ENCODE measurements around the gene CSTF3. TPM values are rescaled to one million over a fixed set of nuclear protein-coding genes. Genes with fewer than 3 reads are reported as not detected.
"Not testable (repeated sequence)": the region's sequence is repeated elsewhere in the genome, so short reads cannot be mapped to it uniquely, and the experiment has no call there.

CSTF3 gene
- polyA plus RNA-seq, 2 donors = 14.8 to 30.4 TPM

- no peak overlapping the region for H3K27ac ChIP-seq (ENCODE audit: low read depth in 2 of 2, low read length in 1 of 2)
- H3K9me3 ChIP-seq (ENCODE audit: control insufficient read depth in 2 of 2, insufficient read depth in 1 of 2, low read depth in 1 of 2, low read length in 1 of 2) = peaks cover 0 to 2% of the 10 kb centered on the region in 2 donors
- H3K4me3 ChIP-seq (ENCODE audit: low read depth in 1 of 2, low read length in 2 of 2) = no peak overlapping the region
- no peaks in the 10 kb centered on the region for H3K4me1 ChIP-seq (ENCODE audit: control insufficient read depth in 2 of 2, insufficient read depth in 2 of 2, low read length in 1 of 2)
- H3K27me3 ChIP-seq (ENCODE audit: control insufficient read depth in 1 of 2, insufficient read depth in 2 of 2, low read length in 2 of 2) = peaks cover 0 to 2% of the 10 kb centered on the region in 2 donors
- 28 to 31% methylated on average over 3 of the region's 3 CpGs for WGBS, 2 donors
- H3K36me3 ChIP-seq (ENCODE audit: control insufficient read depth in 2 of 2, insufficient read depth in 2 of 2, low read length in 1 of 2) = no peaks in the 10 kb centered on the region
Measured at GRCh38 chr11:33182246-33182878, 21.1 kb upstream of the CSTF3 start.

- no peak overlapping the region for H3K27ac ChIP-seq (ENCODE audit: low read depth in 2 of 2, low read length in 1 of 2)
- H3K36me3 ChIP-seq (ENCODE audit: control insufficient read depth in 2 of 2, insufficient read depth in 2 of 2, low read length in 1 of 2) = no peaks in the 10 kb centered on the region
- H3K4me1 ChIP-seq (ENCODE audit: control insufficient read depth in 2 of 2, insufficient read depth in 2 of 2, low read length in 1 of 2) = no peaks in the 10 kb centered on the region
- 52% methylated on average over 3 of the region's 3 CpGs for WGBS, 2 donors
- peaks cover 0 to 2% of the 10 kb centered on the region in 2 donors for H3K9me3 ChIP-seq (ENCODE audit: control insufficient read depth in 2 of 2, insufficient read depth in 1 of 2, low read depth in 1 of 2, low read length in 1 of 2)
- H3K27me3 ChIP-seq (ENCODE audit: control insufficient read depth in 1 of 2, insufficient read depth in 2 of 2, low read length in 2 of 2) = peaks cover 0 to 2% of the 10 kb centered on the region in 2 donors
- no peak overlapping the region for H3K4me3 ChIP-seq (ENCODE audit: low read depth in 1 of 2, low read length in 2 of 2)
Measured at GRCh38 chr11:33179348-33179803, 18.1 kb upstream of the CSTF3 start.

DNA sequence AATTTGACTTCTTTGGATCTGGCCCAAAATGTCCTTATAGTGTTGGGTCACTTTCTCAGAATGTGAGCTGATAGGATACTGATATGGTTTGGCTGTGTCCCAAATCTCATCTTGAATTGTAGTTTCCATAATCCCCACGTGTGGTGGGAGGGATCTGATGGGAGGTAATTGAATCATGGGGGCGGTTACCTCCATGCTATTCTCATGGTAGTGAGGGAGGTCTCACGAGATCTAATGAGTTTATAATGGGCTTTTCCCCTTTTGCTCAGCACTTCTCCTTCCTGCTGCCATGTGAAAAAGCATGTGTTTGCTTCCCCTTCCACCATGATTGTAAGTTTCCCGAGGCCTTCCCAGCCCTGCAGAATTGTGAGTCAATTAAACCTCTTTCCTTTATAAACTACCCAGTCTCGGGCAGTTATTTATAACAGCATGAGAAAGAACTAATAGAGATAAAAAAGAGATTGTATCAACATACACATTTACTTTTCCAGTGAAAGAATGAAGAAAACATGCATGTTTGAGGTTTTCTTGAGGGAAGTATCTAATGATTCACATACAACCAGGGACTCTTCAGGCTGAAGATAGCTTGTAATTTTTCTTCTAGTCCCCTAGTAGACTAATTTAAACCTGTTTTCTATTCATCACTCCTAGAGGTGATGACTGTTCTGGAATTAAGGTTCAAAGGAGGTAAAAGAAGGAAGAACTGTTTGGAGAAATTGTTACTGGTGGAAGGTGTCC, 17.3 kb upstream of the CSTF3 start:
- H3K4me3 ChIP-seq (ENCODE audit: low read depth in 1 of 2, low read length in 2 of 2) = no peak overlapping the region
- no peak overlapping the region for H3K27ac ChIP-seq (ENCODE audit: low read depth in 2 of 2, low read length in 1 of 2)
- 48 to 55% methylated on average over 5 of the region's 5 CpGs for whole genome bisulfite sequencing, 2 donors
- H3K27me3 ChIP-seq (ENCODE audit: control insufficient read depth in 1 of 2, insufficient read depth in 2 of 2, low read length in 2 of 2) = peaks cover 0 to 2% of the 10 kb centered on the region in 2 donors
- H3K36me3 ChIP-seq (ENCODE audit: control insufficient read depth in 2 of 2, insufficient read depth in 2 of 2, low read length in 1 of 2) = no peaks in the 10 kb centered on the region
- no peaks in the 10 kb centered on the region for H3K4me1 ChIP-seq (ENCODE audit: control insufficient read depth in 2 of 2, insufficient read depth in 2 of 2, low read length in 1 of 2)
- peaks cover 0 to 2% of the 10 kb centered on the region in 2 donors for H3K9me3 ChIP-seq (ENCODE audit: control insufficient read depth in 2 of 2, insufficient read depth in 1 of 2, low read depth in 1 of 2, low read length in 1 of 2)

DNA sequence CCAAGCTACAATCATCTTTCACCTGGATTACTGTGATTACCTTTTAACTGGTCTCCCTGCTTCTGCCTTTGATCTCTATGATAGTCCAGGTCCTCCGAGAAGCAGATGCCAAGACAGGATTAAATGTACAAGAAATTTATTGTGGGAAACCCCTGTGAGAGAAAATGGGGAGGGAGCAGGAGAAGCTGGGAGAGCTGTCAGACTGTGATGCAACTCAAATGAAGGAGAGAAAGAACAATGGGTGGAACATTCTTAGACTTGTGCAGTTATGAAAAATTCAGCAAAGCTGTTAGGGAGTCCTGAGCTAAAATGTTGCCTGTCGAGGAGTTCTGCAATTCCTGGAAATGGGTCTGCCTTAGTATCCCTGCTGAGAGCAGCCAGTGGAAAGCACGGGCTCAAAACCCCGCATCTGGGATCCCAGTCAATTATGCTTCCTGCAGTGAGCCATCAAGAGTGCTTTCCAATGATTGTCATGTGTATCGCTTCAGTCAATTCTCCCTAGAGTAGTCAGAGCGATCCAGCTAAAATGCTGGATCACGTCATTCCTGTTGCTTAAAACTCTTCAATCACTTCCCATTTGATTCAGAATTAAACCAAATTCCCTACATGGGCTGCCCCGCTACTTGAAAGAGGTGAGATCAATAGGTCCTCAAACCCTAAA, 16.5 kb upstream of the CSTF3 start:
- Histone ChIP-seq H3K27me3 (ENCODE audit: control insufficient read depth in 1 of 2, insufficient read depth in 2 of 2, low read length in 2 of 2) (peaks cover 0 to 2% of the 10 kb centered on the region in 2 donors), H3K9me3 (ENCODE audit: control insufficient read depth in 2 of 2, insufficient read depth in 1 of 2, low read depth in 1 of 2, low read length in 1 of 2) (peaks cover 0 to 2% of the 10 kb centered on the region in 2 donors), H3K27ac (ENCODE audit: low read depth in 2 of 2, low read length in 1 of 2) (no peak overlapping the region), H3K4me3 (ENCODE audit: low read depth in 1 of 2, low read length in 2 of 2) (no peak overlapping the region), H3K4me1 (ENCODE audit: control insufficient read depth in 2 of 2, insufficient read depth in 2 of 2, low read length in 1 of 2) (no peaks in the 10 kb centered on the region), H3K36me3 (ENCODE audit: control insufficient read depth in 2 of 2, insufficient read depth in 2 of 2, low read length in 1 of 2) (no peaks in the 10 kb centered on the region)
- WGBS, 2 donors = 76 to 85% methylated on average over 8 of the region's 8 CpGs

GRCh38 chr11:33176760-33177159, 15.5 kb upstream of the CSTF3 start:
- not testable (repeated sequence) for H3K27ac ChIP-seq (ENCODE audit: low read depth in 2 of 2, low read length in 1 of 2); H3K4me1 ChIP-seq (ENCODE audit: control insufficient read depth in 2 of 2, insufficient read depth in 2 of 2, low read length in 1 of 2); H3K27me3 ChIP-seq (ENCODE audit: control insufficient read depth in 1 of 2, insufficient read depth in 2 of 2, low read length in 2 of 2); H3K36me3 ChIP-seq (ENCODE audit: control insufficient read depth in 2 of 2, insufficient read depth in 2 of 2, low read length in 1 of 2); H3K9me3 ChIP-seq (ENCODE audit: control insufficient read depth in 2 of 2, insufficient read depth in 1 of 2, low read depth in 1 of 2, low read length in 1 of 2); H3K4me3 ChIP-seq (ENCODE audit: low read depth in 1 of 2, low read length in 2 of 2)
- 94 to 98% methylated on average over 5 of the region's 5 CpGs for WGBS, 2 donors

GRCh38 chr11:33172996-33173395, 11.7 kb upstream of the CSTF3 start:
- no peak overlapping the region for H3K27ac ChIP-seq (ENCODE audit: low read depth in 2 of 2, low read length in 1 of 2)
- H3K36me3 ChIP-seq (ENCODE audit: control insufficient read depth in 2 of 2, insufficient read depth in 2 of 2, low read length in 1 of 2) = no peaks in the 10 kb centered on the region
- 72 to 89% methylated on average over 2 of the region's 2 CpGs for WGBS, 2 donors
- H3K27me3 ChIP-seq (ENCODE audit: control insufficient read depth in 1 of 2, insufficient read depth in 2 of 2, low read length in 2 of 2) = peaks cover 0 to 2% of the 10 kb centered on the region in 2 donors
- H3K9me3 ChIP-seq (ENCODE audit: control insufficient read depth in 2 of 2, insufficient read depth in 1 of 2, low read depth in 1 of 2, low read length in 1 of 2) = no peaks in the 10 kb centered on the region
- no peak overlapping the region for H3K4me3 ChIP-seq (ENCODE audit: low read depth in 1 of 2, low read length in 2 of 2)
- H3K4me1 ChIP-seq (ENCODE audit: control insufficient read depth in 2 of 2, insufficient read depth in 2 of 2, low read length in 1 of 2) = no peaks in the 10 kb centered on the region

GRCh38 chr11:33172345-33172744, 11.1 kb upstream of the CSTF3 start:
- no peaks in the 10 kb centered on the region for H3K27me3 ChIP-seq (ENCODE audit: control insufficient read depth in 1 of 2, insufficient read depth in 2 of 2, low read length in 2 of 2)
- no peaks in the 10 kb centered on the region for H3K9me3 ChIP-seq (ENCODE audit: control insufficient read depth in 2 of 2, insufficient read depth in 1 of 2, low read depth in 1 of 2, low read length in 1 of 2)

GRCh38 chr11:33171251-33171650, 10.0 kb upstream of the CSTF3 start:
- Histone ChIP-seq H3K4me1 (ENCODE audit: control insufficient read depth in 2 of 2, insufficient read depth in 2 of 2, low read length in 1 of 2) (no peaks in the 10 kb centered on the region), H3K4me3 (ENCODE audit: low read depth in 1 of 2, low read length in 2 of 2) (no peak overlapping the region), H3K27me3 (ENCODE audit: control insufficient read depth in 1 of 2, insufficient read depth in 2 of 2, low read length in 2 of 2) (no peaks in the 10 kb centered on the region), H3K27ac (ENCODE audit: low read depth in 2 of 2, low read length in 1 of 2) (no peak overlapping the region), H3K9me3 (ENCODE audit: control insufficient read depth in 2 of 2, insufficient read depth in 1 of 2, low read depth in 1 of 2, low read length in 1 of 2) (no peaks in the 10 kb centered on the region), H3K36me3 (ENCODE audit: control insufficient read depth in 2 of 2, insufficient read depth in 2 of 2, low read length in 1 of 2) (no peaks in the 10 kb centered on the region)
- 72 to 92% methylated on average over 1 of the region's 1 CpG for WGBS, 2 donors

More at GRCh38 chr11:33172345-33172744, 11.1 kb upstream of the CSTF3 start:
- Histone ChIP-seq H3K4me3 (ENCODE audit: low read depth in 1 of 2, low read length in 2 of 2) (no peak overlapping the region), H3K4me1 (ENCODE audit: control insufficient read depth in 2 of 2, insufficient read depth in 2 of 2, low read length in 1 of 2) (no peaks in the 10 kb centered on the region), H3K27ac (ENCODE audit: low read depth in 2 of 2, low read length in 1 of 2) (no peak overlapping the region), H3K36me3 (ENCODE audit: control insufficient read depth in 2 of 2, insufficient read depth in 2 of 2, low read length in 1 of 2) (no peaks in the 10 kb centered on the region)
- 96 to 97% methylated on average over 5 of the region's 5 CpGs for WGBS, 2 donors

GRCh38 chr11:33168709-33169200, 7.5 kb upstream of the CSTF3 start:
- Histone ChIP-seq H3K27me3 (ENCODE audit: control insufficient read depth in 1 of 2, insufficient read depth in 2 of 2, low read length in 2 of 2) (no peaks in the 10 kb centered on the region), H3K4me1 (ENCODE audit: control insufficient read depth in 2 of 2, insufficient read depth in 2 of 2, low read length in 1 of 2) (no peaks in the 10 kb centered on the region), H3K36me3 (ENCODE audit: control insufficient read depth in 2 of 2, insufficient read depth in 2 of 2, low read length in 1 of 2) (no peaks in the 10 kb centered on the region), H3K27ac (ENCODE audit: low read depth in 2 of 2, low read length in 1 of 2) (no peak overlapping the region), H3K4me3 (ENCODE audit: low read depth in 1 of 2, low read length in 2 of 2) (no peak overlapping the region), H3K9me3 (ENCODE audit: control insufficient read depth in 2 of 2, insufficient read depth in 1 of 2, low read depth in 1 of 2, low read length in 1 of 2) (no peaks in the 10 kb centered on the region)
- WGBS, 2 donors = 26 to 42% methylated on average over 4 of the region's 4 CpGs

All from esophagus (tissue), 2 donors.